Calu3 (cell line): ENCODE data around the gene CPAMD8. TPM values are rescaled to one million over a fixed set of nuclear protein-coding genes. Genes with fewer than 3 reads are reported as not detected.
"Not testable (repeated sequence)": the region's sequence is repeated elsewhere in the genome, so short reads cannot be mapped to it uniquely, and the experiment has no call there.

ENCODE experiments used
- BruUV-seq: library from RNA; stranded (reverse); fragments of 400-500 nt; replicated peaks from 2 replicates; lab custom pipeline; 2021; lab: Mats Ljungman, UMichigan
- CTCF ChIA-PET: fragments of 300-600 bp; sonication (Branson Sonifier 250); formaldehyde crosslinking; loops from one replicate; lab custom pipeline; 2022; ENCODE audit warnings: antibody characterized with exemption; lab: Charles Lee
- DNase-seq: peaks from one replicate; pipeline ENCODE4 v3.0.0; 2022
- H3K27ac Mint-ChIP-seq: one replicate; pipeline ENCODE4 v1.8.0; 2022; ENCODE audit warnings: mixed read lengths; ENCODE audit not compliant: unreplicated experiment
- H3K27me3 Mint-ChIP-seq: one replicate; pipeline ENCODE4 v1.8.0; 2022; ENCODE audit warnings: mixed read lengths; ENCODE audit not compliant: unreplicated experiment
- H3K36me3 Mint-ChIP-seq: one replicate; pipeline ENCODE4 v1.8.0; 2022; ENCODE audit warnings: mild to moderate bottlenecking, moderate library complexity, mixed read lengths; ENCODE audit not compliant: insufficient read depth, unreplicated experiment
- H3K4me1 Mint-ChIP-seq: one replicate; pipeline ENCODE4 v1.8.0; 2022; ENCODE audit warnings: mild to moderate bottlenecking, low read depth, mixed read lengths; ENCODE audit not compliant: unreplicated experiment
- H3K4me3 Mint-ChIP-seq: one replicate; pipeline ENCODE4 v1.8.0; 2022; ENCODE audit warnings: mild to moderate bottlenecking, low read depth, moderate library complexity, mixed read lengths; ENCODE audit not compliant: unreplicated experiment
- H3K9me3 Mint-ChIP-seq: one replicate; pipeline ENCODE4 v1.8.0; 2022; ENCODE audit warnings: low read depth, mixed read lengths; ENCODE audit not compliant: unreplicated experiment
- CTCF ChIP-seq: fragments of 200-600 bp; IDR thresholded peaks from one replicate; pipeline ENCODE4 v1.8.0; 2022; ENCODE audit warnings: antibody characterized with exemption; ENCODE audit not compliant: unreplicated experiment
- intact Hi-C: fragments of 100-400 bp; cut with micrococcal nuclease; formaldehyde crosslinking; loops from one replicate; pipeline ENCODE4 v1.10.0; 2022; ENCODE audit not compliant: unreplicated experiment
- total RNA-seq: library from RNA; stranded (reverse); gene quantifications from 2 replicates; pipeline ENCODE4 v1.2.3, GENCODE V29; 2022

Gene CPAMD8
- total RNA-seq, 1 experiment from 2014 or later, result 5.8 TPM

- peaks cover 28% of the 10 kb centered on the region for H3K27me3 Mint-ChIP-seq
- H3K4me3 Mint-ChIP-seq, result no peak overlapping the region
- no peak overlapping the region for H3K27ac Mint-ChIP-seq
- H3K4me1 Mint-ChIP-seq, result no peaks in the 10 kb centered on the region
- BruUV-seq, result no TSS peak
- H3K9me3 Mint-ChIP-seq, result no peaks in the 10 kb centered on the region
- intact Hi-C loops, result no loop called here
- CTCF ChIA-PET, result no interaction called here
- DNase-seq, result no peak
- no peak for TF ChIP-seq CTCF
- H3K36me3 Mint-ChIP-seq, result no peaks in the 10 kb centered on the region
Measured at GRCh38 chr19:17002455-17002854, 24.2 kb downstream of the CPAMD8 start.

- H3K4me1 Mint-ChIP-seq, result no peaks in the 10 kb centered on the region
- CTCF ChIA-PET, result no interaction called here
- H3K4me3 Mint-ChIP-seq, result no peak overlapping the region
- intact Hi-C loops, result no loop called here
- no peak for DNase-seq
- no peak overlapping the region for H3K27ac Mint-ChIP-seq
- H3K27me3 Mint-ChIP-seq, result peaks cover 21% of the 10 kb centered on the region
- no peaks in the 10 kb centered on the region for H3K9me3 Mint-ChIP-seq
- no peak for TF ChIP-seq CTCF
- BruUV-seq, result no TSS peak
- no peaks in the 10 kb centered on the region for H3K36me3 Mint-ChIP-seq
Measured at GRCh38 chr19:17001603-17002183, 24.9 kb downstream of the CPAMD8 start.

- H3K27ac Mint-ChIP-seq, result no peak overlapping the region
- intact Hi-C loops, result no loop called here
- H3K9me3 Mint-ChIP-seq, result no peaks in the 10 kb centered on the region
- no peak for TF ChIP-seq CTCF
- CTCF ChIA-PET, result no interaction called here
- H3K36me3 Mint-ChIP-seq, result no peaks in the 10 kb centered on the region
- no TSS peak for BruUV-seq
- DNase-seq, result no peak
- no peak overlapping the region for H3K4me3 Mint-ChIP-seq
- peaks cover 13% of the 10 kb centered on the region for H3K27me3 Mint-ChIP-seq
- no peaks in the 10 kb centered on the region for H3K4me1 Mint-ChIP-seq
Measured at GRCh38 chr19:16998635-16999194, 27.9 kb downstream of the CPAMD8 start.

DNA sequence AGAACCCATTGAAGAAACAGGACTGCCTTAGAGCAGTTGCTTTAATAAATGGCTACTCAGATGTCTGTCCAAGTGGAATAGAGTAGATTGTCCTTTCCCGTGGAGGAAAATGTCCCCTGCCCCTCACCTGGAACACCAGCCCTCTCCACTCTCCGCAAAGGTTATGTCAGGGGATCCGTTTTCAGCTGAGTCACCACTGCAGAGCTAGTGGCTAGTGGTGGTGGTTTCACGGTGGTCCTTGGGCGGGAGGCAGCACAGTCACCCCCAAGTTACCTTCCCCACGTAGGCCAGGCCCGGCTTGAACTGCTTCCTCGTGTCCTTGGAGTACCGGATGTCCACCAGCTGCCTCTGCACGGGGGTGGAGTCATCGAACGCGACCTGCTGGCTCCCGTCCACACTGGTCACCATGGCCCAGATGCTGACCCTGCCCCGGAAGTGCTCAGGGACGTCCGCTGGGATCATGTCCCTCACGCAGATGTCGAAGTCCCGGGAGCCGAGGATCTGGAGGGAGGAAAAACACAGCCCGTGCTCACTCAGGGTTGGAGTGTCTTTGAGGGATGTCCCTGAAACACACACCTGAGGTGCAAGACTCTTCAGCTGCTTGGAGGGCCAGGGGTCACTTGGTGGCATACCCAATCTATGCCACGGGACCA is 29.6 kb downstream of the CPAMD8 start:
- H3K4me3 Mint-ChIP-seq, H3K9me3 Mint-ChIP-seq, H3K4me1 Mint-ChIP-seq, CTCF ChIA-PET, BruUV-seq, DNase-seq, H3K27ac Mint-ChIP-seq, intact Hi-C loops, H3K36me3 Mint-ChIP-seq: not testable (repeated sequence)
- peaks cover 12% of the 10 kb centered on the region for H3K27me3 Mint-ChIP-seq

DNA sequence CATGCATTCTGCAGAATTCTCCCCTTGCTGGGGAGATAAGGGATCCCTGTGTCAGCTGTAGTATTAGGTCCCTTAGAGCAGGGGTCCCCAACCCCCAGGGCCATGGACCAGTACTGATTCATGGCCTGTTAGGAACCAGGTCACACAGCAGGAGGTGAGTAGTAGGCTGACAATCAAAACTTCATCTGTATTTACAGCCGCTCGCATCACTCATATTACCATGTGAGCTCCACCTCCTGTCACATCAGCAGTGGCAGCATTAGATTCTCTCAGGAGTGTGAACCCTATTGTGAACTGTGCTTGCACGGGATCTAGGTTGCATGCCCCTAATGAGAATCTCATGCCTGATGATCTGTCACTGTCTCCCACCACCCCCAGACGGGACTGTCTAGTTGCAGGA is 37.9 kb downstream of the CPAMD8 start:
- H3K9me3 Mint-ChIP-seq, result peaks cover 5% of the 10 kb centered on the region
- H3K27me3 Mint-ChIP-seq, result peaks cover 19% of the 10 kb centered on the region
- H3K4me1 Mint-ChIP-seq, result no peaks in the 10 kb centered on the region
- no peak overlapping the region for H3K4me3 Mint-ChIP-seq
- no peak overlapping the region for H3K27ac Mint-ChIP-seq
- TF ChIP-seq CTCF, result no peak
- H3K36me3 Mint-ChIP-seq, result peaks cover 5% of the 10 kb centered on the region
- CTCF ChIA-PET, result no interaction called here
- DNase-seq, result no peak
- BruUV-seq, result no TSS peak
- intact Hi-C loops, result no loop called here
